ENCODE measurements around the gene NEK6.
A peak's percentile ranks its signal among the peaks of the same experiment; 100 is the strongest.

NEK6 gene

DNA sequence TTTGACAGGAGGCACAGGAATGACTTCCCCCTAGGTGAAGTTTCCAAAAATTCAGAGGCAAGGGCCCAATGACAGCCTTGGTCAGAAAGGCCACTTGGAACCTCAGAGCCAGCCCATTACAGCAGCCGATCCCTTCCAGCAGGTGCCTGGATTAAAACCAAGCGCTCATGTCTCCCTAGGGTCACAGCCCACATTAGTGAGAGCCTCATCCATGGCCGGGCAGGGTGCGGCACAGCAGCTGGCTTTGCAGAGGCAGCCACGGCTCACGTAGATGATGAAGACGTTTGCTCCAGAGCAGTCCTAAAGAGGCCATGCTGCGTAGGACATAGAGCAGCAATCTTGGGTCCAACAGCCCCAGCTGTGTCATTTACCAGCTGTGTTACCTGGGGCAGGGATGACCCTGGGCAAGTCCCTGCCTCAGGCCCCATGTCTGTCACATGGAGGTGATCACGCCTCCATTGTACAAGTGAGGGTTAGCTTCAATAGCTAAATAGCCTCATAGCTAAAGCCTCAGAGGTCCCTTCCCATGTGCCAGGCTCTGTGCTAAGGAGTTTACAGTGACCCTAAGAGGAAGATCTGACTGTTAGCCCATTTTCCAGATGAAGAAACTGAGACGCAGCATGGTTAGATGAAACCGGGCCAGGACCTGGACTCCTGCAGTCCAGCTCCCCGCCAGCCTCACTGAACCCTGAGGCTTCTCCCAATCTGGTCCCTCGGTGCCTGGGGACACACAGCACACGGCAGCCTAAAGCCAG, 39.2 kb downstream of the NEK6 start:
- no peak for DNase-seq (ENCODE audit: low read depth)

DNA sequence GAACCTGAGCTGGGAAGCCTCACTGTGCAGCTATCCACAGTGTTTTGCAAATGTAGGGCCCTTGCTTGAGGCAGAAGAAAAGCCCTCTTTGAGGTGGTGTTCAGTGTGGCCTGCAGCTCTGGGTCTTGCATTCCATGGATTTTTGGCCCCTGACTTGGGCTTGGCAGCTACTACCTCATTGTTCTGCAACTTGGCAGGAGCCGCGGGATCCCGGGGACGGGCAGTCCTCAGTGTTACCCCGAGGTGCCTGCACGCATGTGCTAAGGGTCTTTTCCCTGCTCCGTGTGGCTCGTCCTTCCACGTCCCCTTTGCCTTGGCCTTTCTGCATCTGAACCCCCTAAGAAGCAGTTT, 39.8 kb downstream of the NEK6 start:
- DNase-seq (ENCODE audit: low read depth), result no peak

DNA sequence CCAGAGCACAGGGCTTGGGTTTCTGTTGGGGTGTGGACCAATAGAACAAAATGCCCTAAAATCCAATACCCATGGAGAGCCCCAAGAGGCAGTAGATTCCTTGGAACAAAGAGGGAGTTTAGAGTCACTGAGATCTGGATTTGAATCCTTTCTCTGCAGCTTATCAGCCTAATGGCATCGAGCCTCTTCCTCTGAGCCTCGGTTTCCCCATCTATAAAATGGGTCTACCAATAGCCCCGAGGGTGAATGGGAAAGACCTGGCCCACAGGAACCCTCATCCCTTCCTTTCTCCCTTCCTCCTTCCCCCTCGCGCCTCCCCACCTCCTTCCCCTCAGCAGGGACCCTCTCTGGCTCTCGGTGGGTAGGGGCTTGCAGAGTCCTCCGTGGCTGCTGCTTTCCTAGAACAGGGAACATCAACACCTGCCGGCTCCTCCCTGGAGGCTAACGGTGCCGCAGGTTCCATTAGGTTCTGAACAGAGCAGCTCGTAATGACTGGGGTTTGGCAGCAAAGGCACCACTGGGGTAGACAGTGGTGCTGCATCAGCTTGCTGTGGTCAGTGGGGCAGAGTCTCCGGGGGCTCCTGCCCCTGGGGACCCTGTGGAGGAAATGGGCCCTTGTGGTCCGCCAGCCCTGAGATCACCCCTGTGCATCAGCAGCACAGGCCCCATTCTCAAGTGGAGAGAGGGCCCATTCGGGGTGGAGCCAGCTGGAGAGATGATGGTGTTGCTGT, 40.3 kb downstream of the NEK6 start:
- no peak for DNase-seq (ENCODE audit: low read depth)

DNA sequence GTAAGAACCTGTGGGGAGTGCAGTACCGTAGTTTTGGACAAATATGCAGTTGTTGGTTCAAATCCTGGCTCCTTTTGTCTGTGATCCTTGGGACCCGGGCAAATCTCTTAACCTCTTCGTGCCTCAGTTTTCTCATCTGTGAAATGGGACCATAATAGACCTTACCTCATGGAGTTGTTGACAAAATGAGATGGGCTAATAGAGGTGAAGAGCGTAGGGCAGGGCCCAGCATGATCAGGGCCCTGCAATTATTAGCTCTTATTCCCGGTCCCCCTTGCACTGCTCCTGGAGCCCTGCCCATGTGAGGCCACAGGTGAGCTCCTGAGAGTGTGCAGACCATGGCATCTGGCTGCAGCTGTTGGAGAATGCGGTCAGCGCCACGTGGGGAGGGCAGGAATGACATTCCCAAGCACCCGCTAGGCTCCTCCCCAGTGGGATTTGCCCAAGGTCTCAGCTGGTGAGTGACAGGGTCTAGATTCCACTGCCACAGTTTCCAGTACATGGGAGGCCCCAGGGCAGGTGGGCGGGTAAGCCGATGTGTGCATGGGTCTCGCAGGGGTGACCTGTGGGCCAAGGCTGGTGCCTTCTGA, 41.0 kb downstream of the NEK6 start:
- DNase-seq (ENCODE audit: low read depth), result no peak

DNA sequence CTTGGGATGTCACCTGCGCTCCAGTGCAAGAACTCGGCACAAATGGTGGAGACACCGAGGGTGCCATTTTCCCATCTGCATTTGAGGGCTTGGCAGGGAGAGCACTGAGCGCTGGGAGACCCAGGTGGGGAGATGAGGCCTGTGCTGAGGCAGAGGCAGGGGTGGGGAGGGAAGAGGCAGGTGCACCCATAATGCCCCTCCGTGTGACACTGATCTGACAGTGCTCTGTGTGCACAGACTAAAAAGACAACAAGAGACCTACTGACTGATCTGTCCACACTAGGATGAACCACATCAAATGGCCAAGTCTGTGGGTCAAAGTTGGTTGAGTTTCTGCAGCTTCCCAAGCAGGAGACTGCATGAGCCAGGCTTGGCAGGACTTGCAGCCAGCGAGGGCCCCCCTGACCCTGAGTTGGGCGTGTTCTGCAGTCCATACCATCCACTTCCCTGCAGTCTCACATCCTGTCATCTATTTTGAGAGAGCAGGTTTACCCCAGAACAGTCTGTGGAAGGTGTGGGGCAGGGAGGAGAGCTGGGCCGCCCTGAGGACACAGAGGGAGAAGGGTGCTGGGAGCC, 41.9 kb downstream of the NEK6 start:
- no peak for DNase-seq (ENCODE audit: low read depth)

DNA sequence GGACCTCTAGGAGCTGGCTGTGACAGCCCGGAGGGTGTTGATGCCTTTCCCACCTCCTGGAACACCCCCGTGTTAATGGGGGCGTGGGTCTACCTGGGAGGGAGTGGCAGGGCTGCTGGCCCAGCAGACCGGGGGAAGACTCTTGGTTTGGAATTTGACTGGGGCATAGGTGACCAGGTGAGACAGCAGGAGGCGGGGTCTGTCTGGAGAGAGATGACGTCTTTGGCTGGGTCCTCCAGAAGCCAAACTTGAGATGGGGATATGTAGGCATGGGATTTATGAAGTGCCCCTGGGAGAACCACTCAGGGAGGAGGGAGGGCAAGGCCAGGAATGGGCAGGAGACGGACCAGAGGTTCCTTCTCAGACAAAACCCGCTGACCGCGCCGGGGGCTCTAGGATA, 42.6 kb downstream of the NEK6 start:
- no peak for DNase-seq (ENCODE audit: low read depth)

DNA sequence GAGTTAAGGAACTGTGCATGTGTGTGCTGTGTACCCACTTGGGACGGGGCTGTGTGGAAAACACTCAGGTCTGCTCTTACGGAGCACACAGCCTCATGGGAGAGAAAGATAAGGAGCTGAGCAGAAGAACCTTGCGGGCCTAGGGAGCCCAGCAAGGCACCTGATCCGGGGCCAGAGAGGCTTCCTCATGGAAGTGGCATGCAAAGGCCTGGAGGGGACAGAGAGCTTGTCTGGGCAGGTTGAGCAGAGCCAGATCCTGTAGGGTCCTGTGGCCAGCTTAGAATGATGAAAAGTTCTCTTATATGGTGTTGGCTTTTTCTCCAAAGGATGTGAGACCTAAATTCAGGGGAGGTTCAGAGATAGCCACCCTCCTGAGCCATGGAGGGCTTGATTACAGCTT, 45.2 kb downstream of the NEK6 start:
- no peak for DNase-seq (ENCODE audit: low read depth)

DNA sequence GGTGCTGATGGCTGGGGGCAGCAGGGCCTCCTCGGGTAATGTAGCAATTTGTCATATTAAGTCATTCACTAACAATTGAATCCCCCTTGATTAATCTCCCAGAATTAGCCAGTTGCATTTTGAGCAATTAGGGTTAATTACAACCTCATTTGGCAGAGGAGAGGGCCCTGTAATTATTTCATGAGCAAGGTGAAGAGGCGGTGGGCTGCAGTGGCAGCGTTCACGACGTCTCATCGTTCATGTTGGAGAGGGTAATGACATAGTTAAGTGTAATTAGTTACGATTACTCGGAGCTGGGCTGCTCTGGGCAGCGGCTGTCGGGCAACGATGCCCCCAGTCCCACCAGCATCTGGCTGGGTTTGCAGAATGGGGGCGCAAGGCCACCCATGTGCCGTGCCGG, 46.0 kb downstream of the NEK6 start:
- DNase-seq (ENCODE audit: low read depth), result no peak

DNA sequence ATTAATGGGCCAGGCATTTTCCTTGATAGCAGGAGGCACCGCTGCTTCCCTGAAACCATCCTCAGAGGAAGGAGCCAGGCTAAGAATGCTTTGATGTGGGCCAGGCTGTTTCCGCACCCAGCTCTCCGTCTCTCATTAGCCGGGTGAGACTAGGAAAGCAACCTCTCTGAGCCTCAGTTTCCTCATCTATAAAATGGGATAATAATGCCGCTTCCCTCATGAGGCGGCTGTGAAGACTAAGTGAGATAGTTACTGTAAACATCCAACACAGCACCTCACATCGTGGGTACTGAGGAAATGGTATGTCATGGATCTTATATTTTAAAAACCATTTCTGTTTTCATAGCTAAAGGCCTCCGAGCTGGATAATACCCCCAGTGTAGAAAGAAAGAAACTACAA, 46.5 kb downstream of the NEK6 start:
- no peak for DNase-seq (ENCODE audit: low read depth)

DNA sequence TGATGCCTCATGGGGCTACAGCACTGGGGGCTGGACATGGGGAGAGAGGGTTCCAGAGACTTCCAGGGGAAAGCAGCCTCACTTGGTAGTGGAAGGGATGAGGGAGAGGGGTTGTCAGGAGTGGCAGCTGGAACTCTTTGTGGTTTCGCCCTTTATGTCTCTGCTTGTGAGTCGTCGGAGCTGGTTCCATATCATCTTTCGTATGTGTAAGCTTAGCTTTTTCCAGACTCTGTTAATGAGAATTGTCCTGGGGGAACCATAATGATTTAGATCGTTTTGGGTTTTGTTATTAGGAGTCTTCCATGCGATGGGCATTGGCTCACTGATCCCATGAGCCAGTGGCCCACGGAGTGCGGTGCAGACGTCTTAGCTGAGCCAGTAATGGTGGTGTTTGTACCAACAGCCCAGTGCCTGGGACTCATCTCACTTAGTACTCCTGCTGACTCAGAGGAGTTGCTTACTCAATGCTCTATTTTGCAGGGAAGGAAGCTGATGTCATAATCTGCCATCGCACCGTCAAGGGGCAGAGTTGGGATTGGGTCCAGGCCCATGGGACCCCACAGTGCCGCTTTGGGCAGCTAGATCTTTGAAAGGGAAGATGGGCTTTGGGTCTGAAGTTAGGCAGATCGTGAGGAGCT, 48.5 kb downstream of the NEK6 start:
- no peak for DNase-seq (ENCODE audit: low read depth)

DNA sequence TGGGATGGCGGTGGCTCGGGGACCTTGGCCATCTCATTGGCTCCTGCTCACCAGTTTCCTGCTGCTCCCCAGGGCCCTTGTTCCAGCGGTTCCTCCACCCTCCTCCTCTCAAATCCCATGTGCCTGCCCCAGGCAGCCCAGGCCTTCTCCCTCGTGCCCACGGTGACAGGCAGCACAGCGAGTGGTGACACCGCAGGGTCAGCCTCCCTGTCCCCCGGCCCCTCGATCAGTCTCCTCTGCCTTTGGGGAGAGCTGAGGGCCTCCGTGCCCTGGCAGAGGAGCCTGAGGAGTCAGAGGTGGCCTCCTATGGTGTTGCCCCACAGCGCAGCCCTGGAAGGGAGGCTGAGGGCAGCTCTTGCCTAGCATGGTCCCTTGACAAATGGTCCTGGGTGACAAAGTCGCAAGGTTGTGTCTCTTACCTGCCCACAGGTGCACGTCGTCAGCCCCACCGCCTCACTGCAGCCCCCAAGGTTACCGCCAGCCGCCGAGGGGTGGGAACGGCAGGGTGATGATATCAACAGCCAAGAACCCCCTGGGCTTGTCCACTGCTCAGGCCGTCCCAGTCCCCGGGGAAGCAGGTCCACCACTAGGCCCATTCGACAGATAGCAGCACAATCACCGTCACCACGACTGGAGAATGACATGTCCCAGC, 49.8 kb downstream of the NEK6 start:
- DNase-seq (ENCODE audit: low read depth), result no peak

DNA sequence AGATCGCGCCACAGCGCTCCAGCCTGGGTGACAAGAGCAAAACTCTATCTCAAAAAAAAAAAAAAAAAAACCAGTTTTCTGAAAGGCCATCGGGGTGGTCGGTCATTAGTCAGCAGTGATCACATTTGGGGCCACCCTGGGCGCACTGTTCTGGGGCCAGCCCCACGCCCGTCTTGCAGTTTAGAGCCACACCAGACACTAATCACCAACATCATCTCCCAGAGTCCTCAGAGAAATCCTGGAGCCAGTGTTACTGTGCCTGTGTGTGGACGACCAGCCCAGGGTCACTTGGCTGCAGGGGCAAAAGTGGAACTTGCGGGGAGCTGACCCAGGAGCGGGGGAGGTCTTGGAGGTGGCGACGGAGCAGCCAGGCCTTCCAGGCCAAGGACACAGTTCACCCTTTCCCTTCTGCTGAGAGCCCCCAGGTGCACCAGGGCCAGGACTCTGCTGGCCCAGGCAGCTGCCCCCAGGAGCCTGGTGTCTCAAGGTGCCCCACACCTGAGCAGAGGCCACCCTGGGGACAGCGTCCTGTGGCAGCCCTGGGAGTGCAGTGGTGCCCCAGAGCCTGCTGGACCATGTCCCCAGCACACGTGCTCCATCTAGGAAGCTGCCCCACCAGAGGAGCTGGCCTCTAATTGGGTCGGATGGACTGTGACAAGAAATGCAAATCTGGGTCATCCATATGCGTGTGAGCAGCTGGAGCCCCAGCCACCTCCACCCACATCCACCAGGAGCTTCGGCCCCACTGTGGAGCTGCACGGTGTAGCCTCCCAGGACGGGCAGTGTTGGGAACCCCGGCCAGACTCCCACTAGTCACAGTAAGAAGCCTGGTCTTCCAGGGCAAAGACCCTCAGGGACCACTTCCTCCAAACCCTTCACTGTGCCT, 51.1 kb downstream of the NEK6 start:
- DNase-seq (ENCODE audit: low read depth), result no peak

DNA sequence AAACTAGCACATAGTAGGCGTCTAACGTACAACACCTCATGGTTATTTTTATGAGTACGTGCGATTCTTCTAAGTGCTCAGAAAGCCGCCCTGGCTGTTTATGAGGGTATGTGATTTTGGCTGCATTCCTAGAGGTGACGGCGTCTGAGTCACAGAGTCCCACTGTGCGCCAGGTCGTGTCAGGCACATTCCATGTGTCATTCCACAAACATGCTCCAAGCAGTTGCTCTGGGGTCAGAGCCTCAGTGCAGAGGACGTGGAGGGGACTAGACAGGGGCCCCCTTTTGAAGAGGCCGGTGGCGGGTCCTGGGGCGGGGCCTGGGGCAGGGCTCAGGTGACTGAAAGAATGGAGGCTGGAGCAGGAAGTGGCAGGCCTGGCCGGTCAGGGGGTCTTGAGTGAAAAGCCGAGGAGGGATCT, 51.9 kb downstream of the NEK6 start:
- no peak for DNase-seq (ENCODE audit: low read depth)

DNA sequence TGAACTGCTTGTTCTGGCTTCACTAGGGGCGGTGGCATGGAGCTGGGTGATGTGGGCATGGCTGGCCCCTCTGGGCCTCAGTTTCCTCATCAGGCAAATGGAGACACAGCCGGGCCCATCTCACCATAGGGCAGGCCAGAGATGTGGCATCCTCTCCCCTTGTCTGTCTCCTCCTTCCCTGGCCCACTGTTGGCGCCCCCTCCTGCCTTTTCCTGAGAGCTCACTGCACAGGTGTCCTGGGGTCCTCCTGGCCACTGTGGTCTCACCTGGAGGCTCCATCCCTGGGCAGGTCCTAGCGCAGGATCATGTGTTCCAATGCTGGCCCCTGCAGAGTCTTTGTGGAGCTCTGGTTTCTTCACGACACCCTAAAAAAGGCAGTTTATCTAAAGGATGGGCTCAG, 53.5 kb downstream of the NEK6 start:
- DNase-seq (ENCODE audit: low read depth), result no peak

DNA sequence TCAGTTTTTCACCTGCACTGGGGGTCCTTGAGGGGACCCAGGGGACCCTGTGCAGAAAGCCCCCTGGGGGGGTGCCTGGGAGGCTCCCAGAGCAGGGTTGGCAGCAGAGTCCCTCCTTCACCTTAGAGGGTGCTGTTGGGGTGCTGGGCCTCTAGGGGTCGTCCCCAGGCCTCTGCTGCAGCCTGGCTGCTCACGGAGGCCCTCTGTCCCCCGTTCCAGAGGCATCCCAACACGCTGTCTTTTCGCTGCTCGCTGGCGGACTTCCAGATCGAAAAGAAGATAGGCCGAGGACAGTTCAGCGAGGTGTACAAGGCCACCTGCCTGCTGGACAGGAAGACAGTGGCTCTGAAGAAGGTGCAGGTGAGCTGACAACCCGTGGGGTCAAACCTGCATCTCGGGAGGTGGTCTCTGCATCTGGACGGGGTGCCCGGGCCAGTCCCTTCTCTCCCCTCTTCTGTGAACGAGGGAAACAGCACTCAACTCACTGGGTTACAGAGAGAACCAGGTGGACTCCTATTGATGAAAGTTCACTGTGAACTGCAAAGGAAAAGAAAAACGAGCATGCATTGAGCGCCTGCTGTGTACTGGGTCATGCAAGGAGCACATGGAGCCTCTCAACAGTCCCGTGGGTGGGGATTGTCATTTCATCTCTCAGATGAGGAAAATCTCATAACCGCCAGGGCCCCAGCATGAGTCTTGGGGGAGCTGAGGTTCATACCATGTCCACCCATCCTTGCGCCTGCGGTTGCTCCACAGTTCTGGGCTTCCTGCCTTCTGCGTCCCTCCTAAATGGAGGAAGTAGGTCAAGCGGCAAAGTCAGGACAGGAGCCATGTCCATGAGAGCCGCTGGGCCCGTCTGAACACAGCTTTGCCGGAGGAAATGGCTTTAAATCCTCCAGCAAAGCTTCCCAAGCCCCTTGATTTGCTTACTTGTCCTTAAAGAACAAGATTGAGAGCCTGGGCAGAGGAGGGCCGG, 54.8 kb downstream of the NEK6 start:
- no peak for DNase-seq (ENCODE audit: low read depth)

DNA sequence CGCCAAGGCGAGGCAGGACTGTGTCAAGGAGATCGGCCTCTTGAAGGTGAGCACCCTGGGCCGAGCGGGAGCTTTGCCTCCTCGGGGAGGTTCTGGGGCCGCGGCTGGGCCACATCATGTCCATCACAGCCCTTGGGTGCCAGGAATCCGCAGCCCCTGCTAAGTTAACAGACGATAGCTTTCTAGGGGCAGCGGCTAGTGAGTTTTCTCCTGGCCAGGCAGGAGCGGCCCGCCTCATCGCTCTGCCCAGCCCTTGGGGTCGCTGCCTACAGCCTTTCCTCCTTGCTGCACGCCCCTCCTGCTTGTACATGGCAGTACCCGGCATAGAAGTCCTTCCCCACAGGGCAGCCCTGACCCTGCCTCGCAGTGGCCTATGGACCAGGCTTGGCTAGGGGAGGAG, 56.2 kb downstream of the NEK6 start:
- no peak for DNase-seq (ENCODE audit: low read depth)

DNA sequence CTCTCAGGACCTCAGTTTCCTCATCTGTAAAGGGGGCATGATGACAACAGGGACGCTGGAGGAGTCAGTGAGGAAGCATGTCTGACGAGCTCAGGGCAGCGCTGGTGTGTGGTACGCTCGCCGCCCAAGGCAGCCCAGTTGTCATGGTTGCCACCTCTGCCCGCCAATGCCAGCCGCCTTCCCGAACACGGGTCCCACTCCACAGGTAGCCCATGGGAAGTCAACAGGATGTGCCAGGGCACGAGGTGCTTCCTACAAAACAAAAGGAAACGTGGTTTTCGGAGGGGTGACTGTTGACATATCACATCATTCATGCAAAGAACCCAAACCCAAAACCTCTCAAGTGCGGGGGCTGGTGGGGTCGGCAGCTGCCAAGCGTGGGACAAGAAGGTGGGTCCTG, 58.1 kb downstream of the NEK6 start:
- DNase-seq (ENCODE audit: low read depth), result no peak

DNA sequence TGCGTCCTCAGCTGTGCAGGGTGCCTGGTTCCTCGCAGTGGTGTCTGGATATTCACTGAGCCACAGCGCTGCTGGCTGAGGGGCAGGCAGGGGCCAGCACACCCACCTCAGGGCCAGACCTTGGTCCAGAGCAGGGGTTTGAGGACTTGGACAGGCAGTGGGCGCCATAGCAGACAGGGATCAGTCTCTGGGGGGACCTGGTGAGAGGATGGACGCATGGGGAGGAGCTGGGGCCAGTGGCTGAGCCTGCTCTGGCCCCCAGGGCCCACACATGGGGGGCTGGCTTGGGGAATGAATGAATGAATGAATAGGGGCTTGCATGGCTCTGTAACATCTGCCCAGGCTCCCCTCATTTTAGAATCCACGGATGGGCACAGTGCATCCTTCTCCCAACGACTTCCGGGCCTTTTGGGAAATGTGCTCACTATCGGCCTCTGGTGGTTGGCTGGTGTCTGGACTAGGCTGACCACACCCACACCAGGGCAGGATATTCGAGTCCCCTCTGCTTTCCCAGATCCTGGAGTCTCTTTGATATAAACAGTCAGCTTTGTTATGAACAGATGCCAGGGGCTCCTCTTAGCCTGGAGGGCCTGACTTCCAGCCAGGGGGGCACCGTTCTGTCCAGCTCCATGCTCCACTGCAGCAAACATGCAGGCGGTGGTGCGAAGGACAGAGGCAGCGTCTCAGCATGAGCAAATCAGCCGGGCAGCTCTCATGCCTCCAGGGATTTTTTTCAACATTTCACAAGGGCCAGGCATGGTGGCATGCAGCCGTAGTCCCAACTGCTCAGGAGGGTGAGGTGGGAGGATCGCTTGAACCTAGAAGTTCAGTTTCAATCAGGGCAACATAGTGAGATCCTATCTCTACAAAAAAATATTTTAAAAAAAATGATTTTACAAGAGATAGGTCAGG, 62.6 kb downstream of the NEK6 start:
- DNase-seq (ENCODE audit: low read depth), result peak; percentile 7

DNA sequence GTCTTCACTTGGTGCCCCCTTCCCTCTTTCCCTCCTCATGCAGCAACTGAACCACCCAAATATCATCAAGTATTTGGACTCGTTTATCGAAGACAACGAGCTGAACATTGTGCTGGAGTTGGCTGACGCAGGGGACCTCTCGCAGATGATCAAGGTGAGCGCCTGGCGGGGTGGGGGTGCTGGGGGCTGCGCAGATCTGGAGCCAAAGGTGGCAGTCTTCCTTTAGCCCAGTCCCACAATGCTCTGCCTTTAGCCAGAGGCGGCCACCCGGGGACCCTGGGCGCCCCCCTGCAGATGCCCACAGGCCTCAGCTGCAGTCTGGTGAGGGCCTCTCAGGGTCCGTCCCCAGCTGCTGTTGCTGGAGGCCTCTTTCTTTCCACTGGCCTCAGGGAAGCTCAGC, 63.7 kb downstream of the NEK6 start:
- DNase-seq (ENCODE audit: low read depth), result no peak
